ENCODE data around the gene AFG3L2.

AFG3L2 gene

GRCh38 chr18:12324991-12325725, 51.9 kb downstream of the AFG3L2 start:
- TF ChIP-seq POLR2AphosphoS5 (IDR thresholded peaks at IDR 0.05; ENCODE audit: low read depth, low read length), result no peak

GRCh38 chr18:12321333-12321732, 55.7 kb downstream of the AFG3L2 start:
- TF ChIP-seq TAF1 (IDR thresholded peaks at IDR 0.05; ENCODE audit: borderline replicate concordance, insufficient read depth, low read length) (no peak), REST (IDR thresholded peaks at IDR 0.05; ENCODE audit: insufficient read depth in 1 of 2, low read depth in 2 of 2, low read length in 2 of 2) (no peak), SIN3A (IDR thresholded peaks at IDR 0.05; ENCODE audit: borderline replicate concordance, insufficient read depth, low read length) (no peak), POLR2AphosphoS5 (IDR thresholded peaks at IDR 0.05; ENCODE audit: low read depth, low read length) (no peak), FOXP2 (optimal IDR thresholded peaks at IDR 0.05; ENCODE audit: borderline replicate concordance, extremely low read depth, extremely low read length, insufficient read depth) (no peak)

GRCh38 chr18:12318857-12319256, 58.2 kb downstream of the AFG3L2 start:
- TF ChIP-seq REST (IDR thresholded peaks at IDR 0.05; ENCODE audit: insufficient read depth in 1 of 2, low read depth in 2 of 2, low read length in 2 of 2) (no peak), TAF1 (IDR thresholded peaks at IDR 0.05; ENCODE audit: borderline replicate concordance, insufficient read depth, low read length) (no peak), SIN3A (IDR thresholded peaks at IDR 0.05; ENCODE audit: borderline replicate concordance, insufficient read depth, low read length) (no peak), FOXP2 (optimal IDR thresholded peaks at IDR 0.05; ENCODE audit: borderline replicate concordance, extremely low read depth, extremely low read length, insufficient read depth) (no peak), POLR2AphosphoS5 (IDR thresholded peaks at IDR 0.05; ENCODE audit: low read depth, low read length) (no peak)

- TF ChIP-seq FOXP2 (optimal IDR thresholded peaks at IDR 0.05; ENCODE audit: borderline replicate concordance, extremely low read depth, extremely low read length, insufficient read depth) (no peak), SIN3A (IDR thresholded peaks at IDR 0.05; ENCODE audit: borderline replicate concordance, insufficient read depth, low read length) (no peak), POLR2AphosphoS5 (IDR thresholded peaks at IDR 0.05; ENCODE audit: low read depth, low read length) (no peak), TAF1 (IDR thresholded peaks at IDR 0.05; ENCODE audit: borderline replicate concordance, insufficient read depth, low read length) (no peak), REST (IDR thresholded peaks at IDR 0.05; ENCODE audit: insufficient read depth in 1 of 2, low read depth in 2 of 2, low read length in 2 of 2) (no peak)
These were observed 58.7 kb downstream of the AFG3L2 start for GRCh38 chr18:12318334-12318697.

- no peak for TF ChIP-seq TAF1 (IDR thresholded peaks at IDR 0.05; ENCODE audit: borderline replicate concordance, insufficient read depth, low read length)
- no peak for TF ChIP-seq POLR2AphosphoS5 (IDR thresholded peaks at IDR 0.05; ENCODE audit: low read depth, low read length)
These were observed 59.2 kb downstream of the AFG3L2 start for GRCh38 chr18:12317664-12318333.

- TF ChIP-seq REST (IDR thresholded peaks at IDR 0.05; ENCODE audit: insufficient read depth in 1 of 2, low read depth in 2 of 2, low read length in 2 of 2) (no peak), FOXP2 (optimal IDR thresholded peaks at IDR 0.05; ENCODE audit: borderline replicate concordance, extremely low read depth, extremely low read length, insufficient read depth) (no peak), TAF1 (IDR thresholded peaks at IDR 0.05; ENCODE audit: borderline replicate concordance, insufficient read depth, low read length) (no peak), POLR2AphosphoS5 (IDR thresholded peaks at IDR 0.05; ENCODE audit: low read depth, low read length) (no peak), SIN3A (IDR thresholded peaks at IDR 0.05; ENCODE audit: borderline replicate concordance, insufficient read depth, low read length) (no peak)
These were observed 61.1 kb downstream of the AFG3L2 start for GRCh38 chr18:12315911-12316310.

Data from PFSK-1 (cell line).